HEK293T (cell line): Measurements from ENCODE around the gene ATP5F1A.

Experiments used
- BHLHE40 ChIP-seq: fragments of 450-650 bp; IDR thresholded peaks from 2 replicates; pipeline ENCODE4 v1.6.1; 2016; ENCODE audit warnings: mild to moderate bottlenecking, moderate library complexity, borderline replicate concordance
- ELF4 ChIP-seq: fragments of 450-650 bp; IDR thresholded peaks from 2 replicates; pipeline ENCODE4 v1.6.1; 2017; ENCODE audit warnings: antibody characterized with exemption
- FOXA1 ChIP-seq: fragments of 450-650 bp; IDR thresholded peaks from 2 replicates; pipeline ENCODE4 v1.6.1; 2016; ENCODE audit warnings: mild to moderate bottlenecking
- FOXM1 ChIP-seq: fragments of 450-650 bp; IDR thresholded peaks from 2 replicates; pipeline ENCODE4 v1.6.1; 2017; ENCODE audit warnings: mild to moderate bottlenecking, borderline replicate concordance
- HDGF ChIP-seq: fragments of 450-650 bp; IDR thresholded peaks from 2 replicates; pipeline ENCODE4 v1.6.1; 2017; ENCODE audit warnings: antibody characterized with exemption, borderline replicate concordance
- L3MBTL2 ChIP-seq: fragments of 450-650 bp; conservative IDR thresholded peaks from 2 replicates; pipeline ENCODE4 v1.6.1; 2016; ENCODE audit warnings: mild to moderate bottlenecking
- NFRKB ChIP-seq: fragments of 450-650 bp; IDR thresholded peaks from 2 replicates; pipeline ENCODE4 v1.6.1; 2016; ENCODE audit warnings: mild to moderate bottlenecking, moderate library complexity
- PKNOX1 ChIP-seq: fragments of 450-650 bp; IDR thresholded peaks from 2 replicates; pipeline ENCODE4 v1.6.1; 2016
- SP1 ChIP-seq: fragments of 450-650 bp; IDR thresholded peaks from 2 replicates; pipeline ENCODE4 v1.6.1; 2017
- SUZ12 ChIP-seq: fragments of 450-650 bp; IDR thresholded peaks from 2 replicates; pipeline ENCODE4 v1.6.1; 2016; ENCODE audit warnings: mild to moderate bottlenecking
- TARDBP ChIP-seq: fragments of 450-650 bp; IDR thresholded peaks from 2 replicates; pipeline ENCODE4 v1.6.1; 2016

DNA sequence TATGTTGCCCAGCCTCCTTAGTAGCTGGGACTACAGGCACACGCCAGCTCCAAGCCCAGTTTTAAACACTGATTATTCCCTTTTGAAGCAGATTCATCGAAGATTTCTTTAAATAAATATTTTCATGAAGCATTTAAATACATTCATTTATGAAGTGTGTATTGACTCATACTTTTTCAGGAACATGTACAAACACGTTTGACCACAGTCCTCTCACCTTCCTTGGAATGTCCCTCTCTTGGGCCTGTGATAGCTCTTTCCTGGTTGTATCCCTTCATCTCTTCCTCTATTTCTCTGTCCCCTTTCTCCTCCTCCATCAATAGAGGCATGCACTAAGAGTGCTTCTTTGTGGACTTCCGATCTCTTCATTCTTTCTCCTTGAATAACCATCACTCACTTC, 28.6 kb downstream of the ATP5F1A start:
- TF ChIP-seq TARDBP (no peak), PKNOX1 (no peak), FOXA1 (no peak), BHLHE40 (no peak), SP1 (no peak), FOXM1 (no peak), NFRKB (no peak), ELF4 (no peak), SUZ12 (no peak), HDGF (no peak), L3MBTL2 (no peak)
